ENCODE results near the gene RCHY1. TPM values are rescaled to one million over a fixed set of nuclear protein-coding genes. Genes with fewer than 3 reads are reported as not detected.
"Not testable (repeated sequence)": the region's sequence is repeated elsewhere in the genome, so short reads cannot be mapped to it uniquely, and the experiment has no call there.

Gene RCHY1
- total RNA-seq, 2 donors from 2014 or later: 42.0 to 44.3 TPM

- H3K36me3 Mint-ChIP-seq (ENCODE audit: insufficient read depth in 2 of 2): peaks cover 6 to 18% of the 10 kb centered on the region in 2 donors
- peaks cover 1 to 2% of the 10 kb centered on the region in 2 donors for H3K9me3 Mint-ChIP-seq
- H3K4me1 Mint-ChIP-seq (ENCODE audit: low read depth): peaks cover 16% of the 10 kb centered on the region
- no peak overlapping the region for H3K27ac Mint-ChIP-seq
- H3K27me3 Mint-ChIP-seq (ENCODE audit: low read depth): no peaks in the 10 kb centered on the region
- ATAC-seq (replicated peaks in 1 of 2) (no peak), DNase-seq (no peak)
- H3K4me3 Mint-ChIP-seq: no peak overlapping the region
Measured at GRCh38 chr4:75511841-75512240, 2.4 kb downstream of the RCHY1 start.

GRCh38 chr4:75509592-75509991 is 4.6 kb downstream of the RCHY1 start:
- not testable (repeated sequence) for H3K27ac Mint-ChIP-seq; H3K27me3 Mint-ChIP-seq (ENCODE audit: low read depth); DNase-seq; H3K4me1 Mint-ChIP-seq (ENCODE audit: low read depth); ATAC-seq (replicated peaks in 1 of 2); H3K9me3 Mint-ChIP-seq
- peak overlapping the region; percentile 11 to 60 for H3K4me3 Mint-ChIP-seq
- H3K36me3 Mint-ChIP-seq (ENCODE audit: insufficient read depth in 2 of 2): peaks cover 9 to 28% of the 10 kb centered on the region in 2 donors

- no peak for ATAC-seq (replicated peaks in 1 of 2)
- H3K4me1 Mint-ChIP-seq (ENCODE audit: low read depth): no peaks in the 10 kb centered on the region
- H3K27me3 Mint-ChIP-seq (ENCODE audit: low read depth): no peaks in the 10 kb centered on the region
- no peak overlapping the region for H3K4me3 Mint-ChIP-seq
- H3K36me3 Mint-ChIP-seq (ENCODE audit: insufficient read depth in 2 of 2): peaks cover 9 to 30% of the 10 kb centered on the region in 2 donors
- no peak for DNase-seq
- H3K27ac Mint-ChIP-seq: peak overlapping the region; percentile 80
- H3K9me3 Mint-ChIP-seq: peaks cover 1 to 2% of the 10 kb centered on the region in 2 donors
Measured at GRCh38 chr4:75505630-75506029, 8.6 kb downstream of the RCHY1 start.

- Mint-ChIP-seq H3K27ac (no peak overlapping the region), H3K4me1 (ENCODE audit: low read depth) (peaks cover 6% of the 10 kb centered on the region), H3K36me3 (ENCODE audit: insufficient read depth in 2 of 2) (peaks cover 13 to 45% of the 10 kb centered on the region in 2 donors), H3K4me3 (no peak overlapping the region), H3K9me3 (no peaks in the 10 kb centered on the region), H3K27me3 (ENCODE audit: low read depth) (no peaks in the 10 kb centered on the region)
- DNase-seq: no peak
- ATAC-seq (replicated peaks in 1 of 2): no peak
Measured at GRCh38 chr4:75502671-75503070, 11.5 kb downstream of the RCHY1 start.

- Mint-ChIP-seq H3K27ac (no peak overlapping the region), H3K27me3 (ENCODE audit: low read depth) (no peaks in the 10 kb centered on the region), H3K4me1 (ENCODE audit: low read depth) (peaks cover 13% of the 10 kb centered on the region), H3K36me3 (ENCODE audit: insufficient read depth in 2 of 2) (peaks cover 8 to 40% of the 10 kb centered on the region in 2 donors), H3K9me3 (no peaks in the 10 kb centered on the region), H3K4me3 (no peak overlapping the region)
- DNase-seq: no peak
- no peak for ATAC-seq (replicated peaks in 1 of 2)
Measured at GRCh38 chr4:75499900-75500299, 14.3 kb downstream of the RCHY1 start.

GRCh38 chr4:75498041-75498440 is 16.2 kb downstream of the RCHY1 start:
- Mint-ChIP-seq H3K9me3 (no peaks in the 10 kb centered on the region), H3K4me1 (ENCODE audit: low read depth) (peaks cover 13% of the 10 kb centered on the region), H3K4me3 (no peak overlapping the region), H3K27ac (no peak overlapping the region), H3K36me3 (ENCODE audit: insufficient read depth in 2 of 2) (peaks cover 9 to 40% of the 10 kb centered on the region in 2 donors), H3K27me3 (ENCODE audit: low read depth) (no peaks in the 10 kb centered on the region)
- no peak for ATAC-seq (replicated peaks in 1 of 2)
- no peak for DNase-seq

- no peaks in the 10 kb centered on the region for H3K9me3 Mint-ChIP-seq
- H3K27me3 Mint-ChIP-seq (ENCODE audit: low read depth): no peaks in the 10 kb centered on the region
- DNase-seq (no peak), ATAC-seq (replicated peaks in 1 of 2) (no peak)
- H3K4me3 Mint-ChIP-seq: no peak overlapping the region
- peaks cover 9 to 38% of the 10 kb centered on the region in 2 donors for H3K36me3 Mint-ChIP-seq (ENCODE audit: insufficient read depth in 2 of 2)
- peaks cover 13% of the 10 kb centered on the region for H3K4me1 Mint-ChIP-seq (ENCODE audit: low read depth)
- H3K27ac Mint-ChIP-seq: peak overlapping the region; percentile 29
Measured at GRCh38 chr4:75497133-75497532, 17.1 kb downstream of the RCHY1 start.

- ATAC-seq (replicated peaks in 1 of 2) (no peak), DNase-seq (no peak)
- Mint-ChIP-seq H3K9me3 (no peaks in the 10 kb centered on the region), H3K4me1 (ENCODE audit: low read depth) (peaks cover 13% of the 10 kb centered on the region), H3K27ac (peak overlapping the region; percentile 79), H3K36me3 (ENCODE audit: insufficient read depth in 2 of 2) (peaks cover 9 to 40% of the 10 kb centered on the region in 2 donors), H3K4me3 (no peak overlapping the region), H3K27me3 (ENCODE audit: low read depth) (no peaks in the 10 kb centered on the region)
Measured at GRCh38 chr4:75496406-75496805, 17.8 kb downstream of the RCHY1 start.

GRCh38 chr4:75495476-75495875 is 18.7 kb downstream of the RCHY1 start:
- ATAC-seq (replicated peaks in 1 of 2) (no peak), DNase-seq (no peak)
- peaks cover 13% of the 10 kb centered on the region for H3K4me1 Mint-ChIP-seq (ENCODE audit: low read depth)
- H3K27me3 Mint-ChIP-seq (ENCODE audit: low read depth): no peaks in the 10 kb centered on the region
- H3K4me3 Mint-ChIP-seq: no peak overlapping the region
- peaks cover 9 to 40% of the 10 kb centered on the region in 2 donors for H3K36me3 Mint-ChIP-seq (ENCODE audit: insufficient read depth in 2 of 2)
- H3K27ac Mint-ChIP-seq: peak overlapping the region; percentile 58
- no peaks in the 10 kb centered on the region for H3K9me3 Mint-ChIP-seq

GRCh38 chr4:75494563-75494962 is 19.6 kb downstream of the RCHY1 start:
- DNase-seq (no peak), ATAC-seq (replicated peaks in 1 of 2) (no peak)
- no peaks in the 10 kb centered on the region for H3K9me3 Mint-ChIP-seq
- no peaks in the 10 kb centered on the region for H3K27me3 Mint-ChIP-seq (ENCODE audit: low read depth)
- no peak overlapping the region for H3K4me3 Mint-ChIP-seq
- H3K36me3 Mint-ChIP-seq (ENCODE audit: insufficient read depth in 2 of 2): peaks cover 11 to 37% of the 10 kb centered on the region in 2 donors
- H3K4me1 Mint-ChIP-seq (ENCODE audit: low read depth): peaks cover 13% of the 10 kb centered on the region
- H3K27ac Mint-ChIP-seq: peak overlapping the region; percentile 60

GRCh38 chr4:75490155-75490554 is 24.0 kb downstream of the RCHY1 start:
- H3K27me3 Mint-ChIP-seq (ENCODE audit: low read depth): no peaks in the 10 kb centered on the region
- DNase-seq: no peak
- no peak for ATAC-seq (replicated peaks in 1 of 2)
- peaks cover 4 to 8% of the 10 kb centered on the region in 2 donors for H3K36me3 Mint-ChIP-seq (ENCODE audit: insufficient read depth in 2 of 2)
- no peaks in the 10 kb centered on the region for H3K9me3 Mint-ChIP-seq
- no peaks in the 10 kb centered on the region for H3K4me1 Mint-ChIP-seq (ENCODE audit: low read depth)
- no peak overlapping the region for H3K27ac Mint-ChIP-seq
- no peak overlapping the region for H3K4me3 Mint-ChIP-seq

- no peaks in the 10 kb centered on the region for H3K9me3 Mint-ChIP-seq
- ATAC-seq (replicated peaks in 1 of 2): no peak
- H3K27me3 Mint-ChIP-seq (ENCODE audit: low read depth): no peaks in the 10 kb centered on the region
Measured at GRCh38 chr4:75484190-75484589, 30.0 kb downstream of the RCHY1 start.

GRCh38 chr4:75477201-75477600 is 37.0 kb downstream of the RCHY1 start:
- H3K27me3 Mint-ChIP-seq (ENCODE audit: low read depth): no peaks in the 10 kb centered on the region
- peaks cover 2 to 6% of the 10 kb centered on the region in 2 donors for H3K9me3 Mint-ChIP-seq
- H3K4me3 Mint-ChIP-seq: no peak overlapping the region
- no peaks in the 10 kb centered on the region for H3K4me1 Mint-ChIP-seq (ENCODE audit: low read depth)
- DNase-seq (no peak), ATAC-seq (replicated peaks in 1 of 2) (no peak)
- peaks cover 22 to 38% of the 10 kb centered on the region in 2 donors for H3K36me3 Mint-ChIP-seq (ENCODE audit: insufficient read depth in 2 of 2)
- H3K27ac Mint-ChIP-seq: no peak overlapping the region

More at GRCh38 chr4:75484190-75484589, 30.0 kb downstream of the RCHY1 start:
- no peak overlapping the region for H3K4me3 Mint-ChIP-seq
- peaks cover 10 to 16% of the 10 kb centered on the region in 2 donors for H3K36me3 Mint-ChIP-seq (ENCODE audit: insufficient read depth in 2 of 2)
- no peak overlapping the region for H3K27ac Mint-ChIP-seq
- no peaks in the 10 kb centered on the region for H3K4me1 Mint-ChIP-seq (ENCODE audit: low read depth)
- DNase-seq: no peak

GRCh38 chr4:75470738-75471137 is 43.5 kb downstream of the RCHY1 start:
- DNase-seq: no peak
- Mint-ChIP-seq H3K36me3 (ENCODE audit: insufficient read depth in 2 of 2) (peaks cover 0 to 1% of the 10 kb centered on the region in 2 donors), H3K27ac (no peak overlapping the region), H3K4me1 (ENCODE audit: low read depth) (no peaks in the 10 kb centered on the region), H3K27me3 (ENCODE audit: low read depth) (no peaks in the 10 kb centered on the region), H3K9me3 (no peaks in the 10 kb centered on the region), H3K4me3 (no peak overlapping the region)
- ATAC-seq (replicated peaks in 1 of 2): no peak

Measured in activated T-cell treated with anti-CD3 and anti-CD28 coated beads, Interleukin-2, amount 50 U/mL, for 72 hours (primary cell).